Ishikawa (cell line): ENCODE measurements around the gene PHF5A.

ENCODE experiments used
- MAX ChIP-seq: IDR thresholded peaks from 2 replicates; pipeline ENCODE4 v1.6.1; 2012
- RAD21 ChIP-seq: IDR thresholded peaks from 2 replicates; pipeline ENCODE4 v1.6.1; 2012; ENCODE audit warnings: low read depth

DNA sequence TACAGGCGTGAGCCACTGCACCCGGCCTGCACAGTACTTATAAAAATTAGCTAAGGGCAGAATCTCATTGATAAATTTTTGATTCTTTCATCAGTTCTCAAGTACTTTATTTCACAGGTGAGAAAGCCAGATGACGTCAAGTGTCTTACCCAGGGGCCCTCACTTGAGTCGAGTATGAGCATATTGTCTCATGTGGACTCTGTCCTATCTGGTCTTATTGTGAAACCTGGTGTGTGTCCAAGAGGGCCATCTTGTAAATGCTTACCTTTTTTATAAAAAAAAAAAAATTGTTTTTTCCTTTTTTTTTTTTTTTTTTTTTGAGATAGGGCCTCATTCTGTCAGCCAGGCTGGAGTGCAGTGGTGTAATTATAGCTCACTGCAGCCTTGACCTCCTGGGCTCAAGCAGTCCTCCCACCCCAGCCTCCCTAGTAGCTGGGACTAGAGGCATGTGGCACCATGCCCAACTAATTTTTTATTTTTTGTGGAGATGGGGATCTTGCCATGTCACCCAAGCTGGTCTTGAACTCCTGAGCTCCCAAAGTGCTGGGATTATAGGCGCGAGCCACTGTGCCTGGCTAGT is 6.5 kb upstream of the PHF5A start:
- no peak for TF ChIP-seq MAX
- no peak for TF ChIP-seq RAD21
